Putamen (tissue), 1 donor: Measurements from ENCODE around the gene REC8.
"Not testable (repeated sequence)": the region's sequence is repeated elsewhere in the genome, so short reads cannot be mapped to it uniquely, and the experiment has no call there.

ENCODE experiments used
- DNase-seq: peaks from one replicate; pipeline ENCODE4 v3.0.0-alpha.2; 2016; ENCODE audit warnings: low spot score

REC8 gene

GRCh38 chr14:24203249-24203886 is 31.5 kb downstream of the REC8 start:
- not testable (repeated sequence) for DNase-seq

GRCh38 chr14:24204163-24205146 is 32.6 kb downstream of the REC8 start:
- DNase-seq = no peak

GRCh38 chr14:24206260-24207103 is 34.6 kb downstream of the REC8 start:
- DNase-seq = no peak

- DNase-seq = no peak
These were observed 35.2 kb downstream of the REC8 start for GRCh38 chr14:24207104-24207551.

- no peak for DNase-seq
These were observed 35.7 kb downstream of the REC8 start for GRCh38 chr14:24207625-24208024.

- no peak for DNase-seq
These were observed 39.4 kb downstream of the REC8 start for GRCh38 chr14:24211311-24211710.

- DNase-seq = peak; percentile 92
These were observed 41.3 kb downstream of the REC8 start, which contains the start of gene CHMP4A for GRCh38 chr14:24212924-24213865. Gene CHMP4A (minus strand): TSS chr14:24213488. CDS start chr14:24213439, 49 bp downstream.

GRCh38 chr14:24213866-24214662 is 42.2 kb downstream of the REC8 start:
- no peak for DNase-seq

- peak; percentile 90 for DNase-seq
These were observed 43.8 kb downstream of the REC8 start, which contains the start of gene MDP1 for GRCh38 chr14:24215495-24216344. Gene MDP1 (minus strand): TSS chr14:24216066. CDS start chr14:24215955, 111 bp downstream.

GRCh38 chr14:24216345-24216699 is 44.4 kb downstream of the REC8 start:
- DNase-seq = no peak

GRCh38 chr14:24216876-24217275 is 45.0 kb downstream of the REC8 start:
- not testable (repeated sequence) for DNase-seq

- no peak for DNase-seq
These were observed 47.2 kb downstream of the REC8 start for GRCh38 chr14:24219080-24219479.

GRCh38 chr14:24219521-24219920 is 47.6 kb downstream of the REC8 start:
- no peak for DNase-seq

- DNase-seq = not testable (repeated sequence)
These were observed 51.1 kb downstream of the REC8 start for GRCh38 chr14:24222987-24223386.

GRCh38 chr14:24224618-24225071 is 52.8 kb downstream of the REC8 start:
- DNase-seq = no peak

- no peak for DNase-seq
These were observed 54.6 kb downstream of the REC8 start for GRCh38 chr14:24226473-24226872.

- DNase-seq = no peak
These were observed 57.0 kb downstream of the REC8 start for GRCh38 chr14:24228902-24229301.
